ENCODE data around the gene DZANK1.

The DZANK1 gene

DNA sequence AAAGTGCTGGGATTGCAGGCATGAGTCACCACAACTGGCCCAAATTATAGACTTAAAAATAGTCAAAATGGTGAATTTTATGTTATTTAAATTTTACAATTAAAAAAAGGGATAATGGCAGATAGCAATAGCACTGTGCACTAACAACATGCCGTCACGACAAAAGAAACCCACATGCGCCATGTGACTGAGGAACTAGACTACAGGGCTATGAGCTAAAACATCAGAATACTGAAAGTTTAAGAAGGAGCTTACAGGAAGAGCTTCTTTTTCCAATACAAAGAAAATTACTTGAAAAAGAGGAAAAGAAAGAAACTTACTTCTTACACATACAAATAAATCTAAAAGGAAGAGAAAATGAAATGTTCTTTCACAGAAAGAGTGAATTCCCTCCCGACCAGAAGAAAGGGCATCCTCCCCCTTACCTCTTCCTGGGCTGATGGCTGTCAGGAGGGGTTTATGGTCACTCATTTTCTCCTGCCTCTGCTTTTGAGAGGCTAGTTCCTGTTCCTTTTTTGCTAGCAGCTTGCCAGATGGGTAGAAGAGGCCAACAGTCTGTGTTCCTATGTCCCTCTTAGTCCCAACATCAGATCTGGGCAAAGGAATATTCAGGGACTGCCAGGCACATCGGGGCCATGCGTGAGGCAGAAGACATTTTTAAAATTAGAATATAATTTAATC, 54.5 kb downstream of the DZANK1 start (continued):
- TF ChIP-seq RARB (CRISPR knock-in tag; IDR thresholded peaks at IDR 0.05), result no peak
- TF ChIP-seq, protein P1, sequence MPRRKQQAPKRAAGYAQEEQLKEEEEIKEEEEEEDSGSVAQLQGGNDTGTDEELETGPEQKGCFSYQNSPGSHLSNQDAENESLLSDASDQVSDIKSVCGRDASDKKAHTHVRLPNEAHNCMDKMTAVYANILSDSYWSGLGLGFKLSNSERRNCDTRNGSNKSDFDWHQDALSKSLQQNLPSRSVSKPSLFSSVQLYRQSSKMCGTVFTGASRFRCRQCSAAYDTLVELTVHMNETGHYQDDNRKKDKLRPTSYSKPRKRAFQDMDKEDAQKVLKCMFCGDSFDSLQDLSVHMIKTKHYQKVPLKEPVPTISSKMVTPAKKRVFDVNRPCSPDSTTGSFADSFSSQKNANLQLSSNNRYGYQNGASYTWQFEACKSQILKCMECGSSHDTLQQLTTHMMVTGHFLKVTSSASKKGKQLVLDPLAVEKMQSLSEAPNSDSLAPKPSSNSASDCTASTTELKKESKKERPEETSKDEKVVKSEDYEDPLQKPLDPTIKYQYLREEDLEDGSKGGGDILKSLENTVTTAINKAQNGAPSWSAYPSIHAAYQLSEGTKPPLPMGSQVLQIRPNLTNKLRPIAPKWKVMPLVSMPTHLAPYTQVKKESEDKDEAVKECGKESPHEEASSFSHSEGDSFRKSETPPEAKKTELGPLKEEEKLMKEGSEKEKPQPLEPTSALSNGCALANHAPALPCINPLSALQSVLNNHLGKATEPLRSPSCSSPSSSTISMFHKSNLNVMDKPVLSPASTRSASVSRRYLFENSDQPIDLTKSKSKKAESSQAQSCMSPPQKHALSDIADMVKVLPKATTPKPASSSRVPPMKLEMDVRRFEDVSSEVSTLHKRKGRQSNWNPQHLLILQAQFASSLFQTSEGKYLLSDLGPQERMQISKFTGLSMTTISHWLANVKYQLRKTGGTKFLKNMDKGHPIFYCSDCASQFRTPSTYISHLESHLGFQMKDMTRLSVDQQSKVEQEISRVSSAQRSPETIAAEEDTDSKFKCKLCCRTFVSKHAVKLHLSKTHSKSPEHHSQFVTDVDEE (CRISPR knock-in tag; IDR thresholded peaks at IDR 0.05), result no peak
- TF ChIP-seq ZC3H10 (CRISPR knock-in tag; IDR thresholded peaks at IDR 0.05), result no peak
- TF ChIP-seq, protein P2, sequence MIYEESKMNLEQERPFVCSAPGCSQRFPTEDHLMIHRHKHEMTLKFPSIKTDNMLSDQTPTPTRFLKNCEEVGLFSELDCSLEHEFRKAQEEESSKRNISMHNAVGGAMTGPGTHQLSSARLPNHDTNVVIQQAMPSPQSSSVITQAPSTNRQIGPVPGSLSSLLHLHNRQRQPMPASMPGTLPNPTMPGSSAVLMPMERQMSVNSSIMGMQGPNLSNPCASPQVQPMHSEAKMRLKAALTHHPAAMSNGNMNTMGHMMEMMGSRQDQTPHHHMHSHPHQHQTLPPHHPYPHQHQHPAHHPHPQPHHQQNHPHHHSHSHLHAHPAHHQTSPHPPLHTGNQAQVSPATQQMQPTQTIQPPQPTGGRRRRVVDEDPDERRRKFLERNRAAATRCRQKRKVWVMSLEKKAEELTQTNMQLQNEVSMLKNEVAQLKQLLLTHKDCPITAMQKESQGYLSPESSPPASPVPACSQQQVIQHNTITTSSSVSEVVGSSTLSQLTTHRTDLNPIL (CRISPR knock-in tag; IDR thresholded peaks at IDR 0.05; ENCODE audit: low read depth), result no peak
- TF ChIP-seq ZNF8 (CRISPR knock-in tag; IDR thresholded peaks at IDR 0.05), result no peak
- no peak for TF ChIP-seq OSR1 (CRISPR knock-in tag; IDR thresholded peaks at IDR 0.05)
- TF ChIP-seq ZFP30 (CRISPR knock-in tag; IDR thresholded peaks at IDR 0.05), result no peak

DNA sequence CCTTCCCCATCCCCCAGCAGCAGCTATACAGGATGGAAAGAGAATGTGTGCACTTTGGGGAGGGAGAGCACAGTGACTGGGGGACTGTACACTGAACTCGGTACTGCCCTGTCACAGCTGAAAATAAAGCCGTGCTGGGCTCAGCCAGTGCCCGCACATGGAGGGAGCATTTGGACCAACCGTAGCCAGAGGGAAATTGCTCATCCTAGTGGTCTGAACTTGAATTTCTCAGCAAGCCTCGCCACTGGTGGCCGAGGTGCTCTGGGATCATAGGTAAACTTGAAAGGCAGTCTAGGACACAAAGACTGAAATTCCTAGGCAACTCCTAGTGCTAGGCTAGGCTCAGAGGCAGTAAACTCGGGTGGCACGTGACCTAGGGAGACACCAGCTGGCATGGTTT, 61.0 kb downstream of the DZANK1 start:
- no peak for ATAC-seq
- TF ChIP-seq ZFP3 (CRISPR knock-in tag; IDR thresholded peaks at IDR 0.05), result no peak

DNA sequence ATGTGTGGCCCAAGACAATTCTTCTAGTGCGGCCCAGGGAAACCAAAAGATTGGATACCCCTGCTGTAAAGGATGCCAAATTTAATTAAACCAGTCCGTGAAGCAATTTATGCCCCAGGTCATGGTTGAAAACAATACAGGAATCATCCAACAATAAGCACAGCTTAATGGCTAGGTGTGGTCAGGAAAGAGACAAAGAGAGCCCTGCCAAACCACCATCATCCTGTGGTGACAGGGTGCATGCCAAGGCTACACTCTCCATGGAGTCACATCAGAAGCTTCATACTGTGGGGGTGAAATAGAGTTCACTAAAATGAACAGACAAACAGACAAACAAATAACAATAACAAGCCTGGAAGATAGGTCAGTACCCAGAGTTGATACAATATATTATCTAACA, 62.7 kb downstream of the DZANK1 start:
- TF ChIP-seq, protein P3, sequence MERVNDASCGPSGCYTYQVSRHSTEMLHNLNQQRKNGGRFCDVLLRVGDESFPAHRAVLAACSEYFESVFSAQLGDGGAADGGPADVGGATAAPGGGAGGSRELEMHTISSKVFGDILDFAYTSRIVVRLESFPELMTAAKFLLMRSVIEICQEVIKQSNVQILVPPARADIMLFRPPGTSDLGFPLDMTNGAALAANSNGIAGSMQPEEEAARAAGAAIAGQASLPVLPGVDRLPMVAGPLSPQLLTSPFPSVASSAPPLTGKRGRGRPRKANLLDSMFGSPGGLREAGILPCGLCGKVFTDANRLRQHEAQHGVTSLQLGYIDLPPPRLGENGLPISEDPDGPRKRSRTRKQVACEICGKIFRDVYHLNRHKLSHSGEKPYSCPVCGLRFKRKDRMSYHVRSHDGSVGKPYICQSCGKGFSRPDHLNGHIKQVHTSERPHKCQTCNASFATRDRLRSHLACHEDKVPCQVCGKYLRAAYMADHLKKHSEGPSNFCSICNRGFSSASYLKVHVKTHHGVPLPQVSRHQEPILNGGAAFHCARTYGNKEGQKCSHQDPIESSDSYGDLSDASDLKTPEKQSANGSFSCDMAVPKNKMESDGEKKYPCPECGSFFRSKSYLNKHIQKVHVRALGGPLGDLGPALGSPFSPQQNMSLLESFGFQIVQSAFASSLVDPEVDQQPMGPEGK (CRISPR knock-in tag; IDR thresholded peaks at IDR 0.05; ENCODE audit: borderline replicate concordance), result no peak
- TF ChIP-seq ESRRG (CRISPR knock-in tag; IDR thresholded peaks at IDR 0.05) (no peak), ARNTL (CRISPR knock-in tag; IDR thresholded peaks at IDR 0.05; ENCODE audit: borderline replicate concordance, low read depth) (no peak), TOX (CRISPR knock-in tag; IDR thresholded peaks at IDR 0.05; ENCODE audit: borderline replicate concordance) (no peak), ZNF70 (CRISPR knock-in tag; IDR thresholded peaks at IDR 0.05) (no peak), ZFP30 (CRISPR knock-in tag; IDR thresholded peaks at IDR 0.05) (no peak)
- TF ChIP-seq, protein P1 (CRISPR knock-in tag; IDR thresholded peaks at IDR 0.05), result no peak
- ATAC-seq, result no peak

DNA sequence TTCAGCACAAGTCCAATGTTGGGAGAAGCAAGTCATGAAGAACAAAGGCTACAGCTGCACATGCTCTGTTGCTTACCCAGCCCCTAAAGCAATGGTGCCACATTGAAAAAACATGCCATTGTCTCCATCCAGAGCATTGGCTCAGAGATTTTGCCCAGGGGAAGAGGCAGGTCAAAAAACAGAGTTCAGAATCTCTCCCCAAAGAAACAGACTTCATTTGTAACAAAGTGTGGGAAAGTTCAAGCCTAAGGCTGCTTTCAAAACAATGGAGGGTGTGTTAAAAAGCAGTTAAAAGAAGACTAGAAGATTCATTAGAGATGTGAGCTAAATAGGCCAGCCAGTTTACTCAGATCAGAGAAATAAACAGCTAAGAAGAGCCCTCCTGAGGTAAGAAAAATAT, 63.6 kb downstream of the DZANK1 start:
- ATAC-seq, result no peak
- no peak for TF ChIP-seq OSR1 (CRISPR knock-in tag; IDR thresholded peaks at IDR 0.05)
- no peak for TF ChIP-seq ZNF8 (CRISPR knock-in tag; IDR thresholded peaks at IDR 0.05)
- TF ChIP-seq ZC3H10 (CRISPR knock-in tag; IDR thresholded peaks at IDR 0.05), result no peak
- TF ChIP-seq ESRRG (CRISPR knock-in tag; IDR thresholded peaks at IDR 0.05), result no peak
- TF ChIP-seq, protein P4, sequence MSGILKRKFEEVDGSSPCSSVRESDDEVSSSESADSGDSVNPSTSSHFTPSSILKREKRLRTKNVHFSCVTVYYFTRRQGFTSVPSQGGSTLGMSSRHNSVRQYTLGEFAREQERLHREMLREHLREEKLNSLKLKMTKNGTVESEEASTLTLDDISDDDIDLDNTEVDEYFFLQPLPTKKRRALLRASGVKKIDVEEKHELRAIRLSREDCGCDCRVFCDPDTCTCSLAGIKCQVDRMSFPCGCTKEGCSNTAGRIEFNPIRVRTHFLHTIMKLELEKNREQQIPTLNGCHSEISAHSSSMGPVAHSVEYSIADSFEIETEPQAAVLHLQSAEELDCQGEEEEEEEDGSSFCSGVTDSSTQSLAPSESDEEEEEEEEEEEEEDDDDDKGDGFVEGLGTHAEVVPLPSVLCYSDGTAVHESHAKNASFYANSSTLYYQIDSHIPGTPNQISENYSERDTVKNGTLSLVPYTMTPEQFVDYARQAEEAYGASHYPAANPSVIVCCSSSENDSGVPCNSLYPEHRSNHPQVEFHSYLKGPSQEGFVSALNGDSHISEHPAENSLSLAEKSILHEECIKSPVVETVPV (CRISPR knock-in tag; IDR thresholded peaks at IDR 0.05), result no peak

DNA sequence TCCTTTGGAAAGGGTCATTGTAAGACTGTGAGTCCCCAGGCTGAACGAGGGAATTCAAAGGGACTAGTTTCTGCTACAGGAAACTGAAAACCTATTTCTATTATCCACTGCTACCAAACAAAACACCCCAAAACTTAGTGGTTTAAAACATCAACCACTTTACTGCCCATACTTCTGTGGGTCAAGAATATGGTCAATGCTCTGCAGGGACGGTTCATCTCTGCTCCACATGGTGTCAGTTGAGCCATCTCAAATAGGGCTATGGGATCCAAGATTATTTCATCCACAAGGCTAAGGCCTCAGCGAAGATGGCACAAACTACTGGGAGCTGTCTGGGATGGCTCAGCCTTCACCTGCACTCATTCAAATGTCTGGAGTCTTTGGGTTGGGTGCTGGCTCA, 65.5 kb downstream of the DZANK1 start:
- ATAC-seq, result no peak
- TF ChIP-seq ISL1 (CRISPR knock-in tag; IDR thresholded peaks at IDR 0.05) (no peak), ZC3H10 (CRISPR knock-in tag; IDR thresholded peaks at IDR 0.05) (no peak), RARB (CRISPR knock-in tag; IDR thresholded peaks at IDR 0.05) (no peak), TCF4 (CRISPR knock-in tag; IDR thresholded peaks at IDR 0.05; ENCODE audit: borderline replicate concordance) (no peak), ARNTL (CRISPR knock-in tag; IDR thresholded peaks at IDR 0.05; ENCODE audit: borderline replicate concordance, low read depth) (no peak), ZNF8 (CRISPR knock-in tag; IDR thresholded peaks at IDR 0.05) (no peak), BACH2 (CRISPR knock-in tag; IDR thresholded peaks at IDR 0.05; ENCODE audit: borderline replicate concordance) (no peak), CSDC2 (CRISPR knock-in tag; IDR thresholded peaks at IDR 0.05) (no peak)
- TF ChIP-seq, protein P3 (CRISPR knock-in tag; IDR thresholded peaks at IDR 0.05; ENCODE audit: borderline replicate concordance), result no peak
